Pancreas (tissue), 10 donors: ENCODE results near the gene GP1BB. TPM values are rescaled to one million over a fixed set of nuclear protein-coding genes. Genes with fewer than 3 reads are reported as not detected.

Experiments
- ATAC-seq, 4 donors: fragments of 200-7000 bp; cut with Tn5 transposase; one replicate each; pipeline versions ENCODE4 v1.8.0 to v1.9.1; 2020; ENCODE audit warnings: mild to moderate bottlenecking in 4 of 4, moderate library complexity in 4 of 4
- DNase-seq, 6 donors: peaks; one replicate each; pipeline ENCODE4 v3.0.0-alpha.2; 2020
- FAIRE-seq: peaks from 2 replicates; lab custom pipeline; 2012; peaks lifted over from hg19 to GRCh38; lab: Jason Lieb, UNC
- H3K27ac ChIP-seq, 4 donors: fragments of 200-600 bp; sonication (generic); 1 replicate in 3 of 4; 2 replicates in 1 of 4; pipeline versions ENCODE4 v1.5.0 to v1.8.0; 2020
- H3K27me3 ChIP-seq, 4 donors: fragments of 200-600 bp; one replicate each; pipeline ENCODE4 v1.8.0; 2021
- H3K36me3 ChIP-seq, 3 donors: fragments of 200-600 bp; sonication (generic) in 1 of 3; one replicate each; pipeline versions ENCODE4 v1.5.0 to v1.8.0; 2020 to 2021
- H3K4me1 ChIP-seq, 3 donors: fragments of 200-600 bp; one replicate each; pipeline ENCODE4 v1.8.0; 2021
- H3K4me3 ChIP-seq, 4 donors: fragments of 200-600 bp; sonication (generic) in 2 of 4; one replicate each; pipeline versions ENCODE4 v1.5.0 to v1.8.0; 2020 to 2021
- H3K9me3 ChIP-seq, 4 donors: fragments of 200-600 bp; one replicate each; pipeline ENCODE4 v1.8.0; 2021
- WGBS, 2 donors: extraction: QIAGEN DNeasy Blood & Tissue Kit; methylation state at CpG; one replicate each; pipeline ENCODE4 v1.1.7; 2013; 5-methylcytosine and 5-hydroxymethylcytosine counted together
- intact Hi-C, 3 donors: fragments of 100-400 bp; cut with DNase I; formaldehyde crosslinking; loops; one replicate each; pipeline versions ENCODE4 v1.11.1 to v1.14.2; 2022
- polyA plus RNA-seq, 2 donors: library from polyadenylated mRNA; stranded (reverse); fragments of 200-250 nt; gene quantifications; one replicate each; pipeline ENCODE4 v1.2.3, GENCODE V29; 2013
- total RNA-seq, 6 donors: library from RNA; stranded (reverse); fragmentation: NEBNext Ultra II Directional in 4 of 6; extraction: Animal tissue kit (Norgen Biotek cat#: 25700) in 4 of 6; gene quantifications; one replicate each; pipeline versions ENCODE4 v1.2.1 to v1.2.4, GENCODE V29; 2021 to 2023
- TF ChIP-seq, protein P1 (sequence below), 4 donors: fragments of 200-600 bp; sonication (generic) in 3 of 4; IDR thresholded peaks; one replicate each; pipeline versions ENCODE4 v1.5.0 to v1.8.0; 2021; ENCODE audit warnings: antibody characterized with exemption in 4 of 4
- donor health status: healthy with polysubstance abuse.
- donor health status: DM: no; HTN: no; CAD: no; lungs with moderate emphysema.
- donor health status: DM: no; HTN: no; CAD: no.
- donor health status: control.
- donor health status: control.
- donor health status: Bipolar disorder and iron deficiency.
- donor health status: DM: yes; HTN: yes; CAD: no.
- donor health status: DM: no; HTN: no; CAD: no.
- donor health status: DM: no; HTN: no; CAD: no.
- donor health status: DM: yes; HTN: yes; CAD: no.

GP1BB gene
- total and polyA plus RNA-seq, 8 donors, result 1.2 to 21.2 (median 1.5) TPM; not detected in 2

DNA sequence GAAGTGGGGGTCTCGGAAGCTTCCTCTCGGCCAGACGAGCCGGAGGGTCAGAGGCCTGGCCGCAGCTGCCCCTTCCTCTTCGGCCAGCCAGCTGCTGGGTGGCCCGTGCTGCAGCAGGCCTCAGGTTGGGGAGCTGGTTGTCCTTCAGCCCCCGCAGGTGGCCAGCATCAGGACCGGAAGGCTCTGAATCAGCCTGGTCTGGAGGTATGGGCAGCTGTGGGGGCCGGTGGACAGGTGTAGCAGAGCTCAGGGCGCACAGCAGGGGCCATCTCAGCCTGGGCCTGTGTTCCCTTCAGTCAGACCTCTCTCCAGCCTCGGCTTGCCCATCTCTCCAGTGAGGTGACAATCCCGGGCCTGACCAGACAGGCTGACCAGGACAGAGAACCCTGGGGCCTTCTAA is 23.4 kb downstream of the GP1BB start:
- TF ChIP-seq, protein P1, sequence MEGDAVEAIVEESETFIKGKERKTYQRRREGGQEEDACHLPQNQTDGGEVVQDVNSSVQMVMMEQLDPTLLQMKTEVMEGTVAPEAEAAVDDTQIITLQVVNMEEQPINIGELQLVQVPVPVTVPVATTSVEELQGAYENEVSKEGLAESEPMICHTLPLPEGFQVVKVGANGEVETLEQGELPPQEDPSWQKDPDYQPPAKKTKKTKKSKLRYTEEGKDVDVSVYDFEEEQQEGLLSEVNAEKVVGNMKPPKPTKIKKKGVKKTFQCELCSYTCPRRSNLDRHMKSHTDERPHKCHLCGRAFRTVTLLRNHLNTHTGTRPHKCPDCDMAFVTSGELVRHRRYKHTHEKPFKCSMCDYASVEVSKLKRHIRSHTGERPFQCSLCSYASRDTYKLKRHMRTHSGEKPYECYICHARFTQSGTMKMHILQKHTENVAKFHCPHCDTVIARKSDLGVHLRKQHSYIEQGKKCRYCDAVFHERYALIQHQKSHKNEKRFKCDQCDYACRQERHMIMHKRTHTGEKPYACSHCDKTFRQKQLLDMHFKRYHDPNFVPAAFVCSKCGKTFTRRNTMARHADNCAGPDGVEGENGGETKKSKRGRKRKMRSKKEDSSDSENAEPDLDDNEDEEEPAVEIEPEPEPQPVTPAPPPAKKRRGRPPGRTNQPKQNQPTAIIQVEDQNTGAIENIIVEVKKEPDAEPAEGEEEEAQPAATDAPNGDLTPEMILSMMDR (IDR thresholded peaks at IDR 0.05), result no peak
- no peaks in the 10 kb centered on the region for H3K36me3 ChIP-seq
- DNase-seq (no peak), ATAC-seq (no peak), FAIRE-seq (no peak)
- H3K4me1 ChIP-seq, result no peaks in the 10 kb centered on the region
- 78 to 88% methylated on average over 11 to 13 of the region's 13 CpGs for WGBS, 2 donors
- intact Hi-C loops, result no loop called here
- no peak overlapping the region for H3K27ac ChIP-seq
- H3K9me3 ChIP-seq, result no peaks in the 10 kb centered on the region
- H3K4me3 ChIP-seq, result no peak overlapping the region
- no peaks in the 10 kb centered on the region for H3K27me3 ChIP-seq

DNA sequence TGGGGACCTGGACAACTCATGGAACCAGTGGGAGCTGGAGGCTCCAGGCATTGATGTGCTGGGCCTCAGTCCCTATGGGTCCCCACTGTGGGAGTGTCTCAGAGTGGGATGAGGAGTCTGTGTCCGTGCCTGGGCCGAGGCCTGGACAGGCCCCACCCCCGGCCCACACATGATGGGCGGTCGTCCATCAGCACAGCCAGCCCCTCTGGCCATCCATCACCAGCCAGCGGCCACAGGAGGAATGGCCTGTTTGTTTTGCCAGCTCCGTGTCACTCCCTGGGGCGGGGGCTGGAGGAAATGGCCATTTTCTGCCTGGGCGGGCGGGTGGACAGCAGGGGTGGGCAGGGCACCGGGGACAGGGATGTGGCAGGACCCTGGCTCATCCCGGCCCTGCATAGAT is 24.2 kb downstream of the GP1BB start:
- no peak overlapping the region for H3K27ac ChIP-seq
- ATAC-seq, result no peak
- no peak overlapping the region for H3K4me3 ChIP-seq
- no peaks in the 10 kb centered on the region for H3K9me3 ChIP-seq
- 65 to 75% methylated on average over 12 of the region's 12 CpGs for WGBS, 2 donors
- H3K4me1 ChIP-seq, result no peaks in the 10 kb centered on the region
- DNase-seq, result no peak
- no peaks in the 10 kb centered on the region for H3K27me3 ChIP-seq
- intact Hi-C loops, result no loop called here
- H3K36me3 ChIP-seq, result no peaks in the 10 kb centered on the region
- FAIRE-seq, result no peak
- TF ChIP-seq, protein P1 (IDR thresholded peaks at IDR 0.05), result no peak

DNA sequence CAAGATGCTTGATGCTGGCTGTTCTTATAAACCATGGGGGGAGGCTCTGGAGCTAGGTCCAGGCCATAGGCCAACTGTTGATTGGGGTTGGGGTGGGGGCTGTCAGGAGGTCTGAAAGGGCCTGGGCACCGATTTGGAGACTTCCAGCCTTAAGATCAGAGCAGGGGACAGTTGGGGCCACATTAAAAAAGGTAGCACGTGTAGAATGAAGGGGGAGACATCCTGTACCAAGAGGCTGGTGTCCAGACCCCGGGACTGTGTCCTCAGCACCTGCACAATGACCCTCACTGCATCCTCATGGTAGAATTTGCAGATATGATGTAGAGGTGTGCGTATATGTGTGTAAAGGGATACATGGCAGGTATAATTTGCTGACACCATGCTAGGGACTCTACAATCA is 24.8 kb downstream of the GP1BB start:
- Histone ChIP-seq H3K4me3 (no peak overlapping the region), H3K4me1 (no peaks in the 10 kb centered on the region), H3K27ac (no peak overlapping the region), H3K27me3 (no peaks in the 10 kb centered on the region), H3K36me3 (no peaks in the 10 kb centered on the region), H3K9me3 (no peaks in the 10 kb centered on the region)
- ATAC-seq (no peak), FAIRE-seq (no peak), DNase-seq (no peak)
- WGBS, 2 donors, result 57 to 68% methylated on average over 4 of the region's 4 CpGs
- TF ChIP-seq, protein P1 (IDR thresholded peaks at IDR 0.05), result no peak
- intact Hi-C loops, result no loop called here

DNA sequence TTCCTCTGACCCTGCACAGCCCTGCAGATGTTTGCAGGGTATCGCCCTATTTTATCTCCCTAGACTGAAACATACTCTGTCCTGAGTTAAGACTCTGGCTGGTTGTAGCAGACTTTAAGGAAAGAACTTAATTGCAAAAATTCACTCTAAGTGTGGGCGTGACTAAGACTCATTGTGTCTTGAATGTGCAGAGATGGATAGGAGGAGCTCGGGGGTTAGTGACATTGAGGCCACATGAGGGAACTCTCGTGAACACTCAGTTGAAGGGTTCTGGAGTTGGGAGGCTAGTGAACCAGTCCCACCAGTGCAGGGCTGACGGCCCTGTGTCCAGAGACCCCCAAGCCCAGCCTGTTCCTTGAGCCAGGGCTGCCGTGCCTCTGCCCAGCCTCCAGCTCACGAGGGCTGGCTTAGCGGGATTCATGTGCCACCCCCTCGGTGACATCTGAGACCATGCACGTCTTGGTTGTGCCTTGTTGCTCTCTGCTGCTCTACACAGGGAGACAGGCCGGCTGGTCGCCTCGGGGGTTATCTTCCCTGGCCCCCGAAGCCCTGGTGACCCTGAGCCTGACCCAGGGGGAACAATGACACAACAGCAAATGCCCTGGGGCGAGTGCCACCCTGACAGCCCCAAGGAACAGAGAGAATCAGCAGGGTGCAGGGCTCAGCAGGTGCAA is 25.8 kb downstream of the GP1BB start:
- intact Hi-C loops, result no loop called here
- DNase-seq (no peak), FAIRE-seq (no peak), ATAC-seq (no peak)
- Histone ChIP-seq H3K27ac (no peak overlapping the region), H3K27me3 (no peaks in the 10 kb centered on the region), H3K36me3 (no peaks in the 10 kb centered on the region), H3K9me3 (no peaks in the 10 kb centered on the region), H3K4me3 (no peak overlapping the region), H3K4me1 (no peaks in the 10 kb centered on the region)
- TF ChIP-seq, protein P1 (IDR thresholded peaks at IDR 0.05), result no peak
- WGBS, 2 donors, result 50 to 56% methylated on average over 15 of the region's 15 CpGs

DNA sequence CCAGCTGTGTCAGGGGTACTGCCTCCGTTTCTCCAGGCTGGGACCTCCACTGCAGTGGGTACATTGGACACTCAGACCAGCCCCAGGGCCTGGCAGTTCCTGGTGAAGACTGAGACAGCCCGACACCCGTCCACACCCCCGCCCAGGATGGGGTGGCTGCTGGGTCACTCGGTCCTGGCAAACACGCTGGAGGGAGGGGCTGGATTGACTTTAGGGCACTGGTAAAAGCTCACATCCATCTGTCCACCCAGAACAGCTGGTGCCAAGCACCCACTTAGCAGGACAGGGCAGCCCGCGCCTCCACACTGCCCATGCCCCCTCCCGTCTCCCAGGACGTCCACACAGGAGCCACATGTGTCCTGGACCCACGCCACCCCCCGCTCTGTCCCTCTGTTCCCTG is 26.5 kb downstream of the GP1BB start:
- H3K9me3 ChIP-seq, result no peaks in the 10 kb centered on the region
- intact Hi-C loops, result no loop called here
- no peak for ATAC-seq
- WGBS, 2 donors, result 64 to 77% methylated on average over 12 of the region's 12 CpGs
- H3K27me3 ChIP-seq, result no peaks in the 10 kb centered on the region
- TF ChIP-seq, protein P1 (IDR thresholded peaks at IDR 0.05), result no peak
- H3K4me1 ChIP-seq, result no peaks in the 10 kb centered on the region
- H3K4me3 ChIP-seq, result no peak overlapping the region
- no peaks in the 10 kb centered on the region for H3K36me3 ChIP-seq
- no peak overlapping the region for H3K27ac ChIP-seq
- DNase-seq, result no peak
- FAIRE-seq, result no peak
